Muscle of leg (tissue), 11 donors: ENCODE data around the gene LHX3. TPM values are rescaled to one million over a fixed set of nuclear protein-coding genes. Genes with fewer than 3 reads are reported as not detected.

ENCODE experiments used
- DNase-seq: peaks from one replicate; pipeline ENCODE4 v3.0.0; 2013
- H3K27ac ChIP-seq: one replicate; pipeline ENCODE4 v1.5.1; 2013; ENCODE audit warnings: mild to moderate bottlenecking, low read length, control low read depth
- H3K27me3 ChIP-seq: one replicate; pipeline ENCODE4 v1.6.1; 2013; ENCODE audit warnings: low read length; ENCODE audit not compliant: control insufficient read depth, insufficient read depth
- H3K36me3 ChIP-seq: one replicate; pipeline ENCODE4 v1.6.1; 2013; ENCODE audit warnings: low read length; ENCODE audit not compliant: control insufficient read depth, insufficient read depth
- H3K4me1 ChIP-seq: one replicate; pipeline ENCODE4 v1.6.1; 2013; ENCODE audit warnings: low read length; ENCODE audit not compliant: control insufficient read depth, insufficient read depth
- H3K4me3 ChIP-seq: one replicate; pipeline ENCODE4 v1.5.1; 2013; ENCODE audit warnings: low read length, control low read depth
- H3K9me3 ChIP-seq: replicated peaks from 2 replicates; pipeline ENCODE4 v1.6.1; 2013; ENCODE audit warnings: low read depth, low read length; ENCODE audit not compliant: control insufficient read depth
- WGBS: methylation state at CpG from one replicate; pipeline ENCODE4 v1.1.5; 2013; ENCODE audit warnings: missing lambda C conversion rate; ENCODE audit not compliant: insufficient coverage; 5-methylcytosine and 5-hydroxymethylcytosine counted together
- polyA plus RNA-seq, 8 donors: library from polyadenylated mRNA; unstranded; fragments of 120-200 nt; gene quantifications; one replicate each; pipeline versions ENCODE4 v1.2.1 to v1.2.3, GENCODE V29; 2013; ENCODE audit warnings: inconsistent platforms in 1 of 8, low replicate concordance in 1 of 8; ENCODE audit not compliant: insufficient read length in 8 of 8, insufficient read depth in 1 of 8
- total RNA-seq: library from RNA; stranded (reverse); fragments of 120-200 nt; gene quantifications from one replicate; pipeline ENCODE4 v1.2.4, GENCODE V29; 2013

LHX3 gene
- total and polyA plus RNA-seq, 9 donors: 0.24 TPM; not detected in 8

GRCh38 chr9:136185596-136186366, 19.1 kb downstream of the LHX3 start:
- no peak for DNase-seq
- peaks cover 64% of the 10 kb centered on the region for H3K27me3 ChIP-seq
- H3K4me1 ChIP-seq: no peaks in the 10 kb centered on the region
- no peak overlapping the region for H3K27ac ChIP-seq
- no peaks in the 10 kb centered on the region for H3K36me3 ChIP-seq
- no peak overlapping the region for H3K4me3 ChIP-seq
- 73% methylated on average over 29 of the region's 32 CpGs for WGBS
- no peaks in the 10 kb centered on the region for H3K9me3 ChIP-seq

- WGBS: 39% methylated on average over 13 of the region's 19 CpGs
- H3K27me3 ChIP-seq: peaks cover 57% of the 10 kb centered on the region
Observed at GRCh38 chr9:136185066-136185465, 19.9 kb downstream of the LHX3 start.

GRCh38 chr9:136182850-136183422, 22.0 kb downstream of the LHX3 start:
- no peaks in the 10 kb centered on the region for H3K9me3 ChIP-seq
- H3K4me1 ChIP-seq: no peaks in the 10 kb centered on the region
- no peak for DNase-seq
- no peak overlapping the region for H3K4me3 ChIP-seq
- peaks cover 52% of the 10 kb centered on the region for H3K27me3 ChIP-seq
- H3K27ac ChIP-seq: no peak overlapping the region
- no peaks in the 10 kb centered on the region for H3K36me3 ChIP-seq
- 69% methylated on average over 17 of the region's 18 CpGs for WGBS

More at GRCh38 chr9:136185066-136185465, 19.9 kb downstream of the LHX3 start:
- Histone ChIP-seq H3K36me3 (no peaks in the 10 kb centered on the region), H3K27ac (no peak overlapping the region), H3K9me3 (no peaks in the 10 kb centered on the region), H3K4me3 (no peak overlapping the region), H3K4me1 (no peaks in the 10 kb centered on the region)
- no peak for DNase-seq

- WGBS: 67% methylated on average over 13 of the region's 14 CpGs
- H3K36me3 ChIP-seq: no peaks in the 10 kb centered on the region
Observed at GRCh38 chr9:136182420-136182787, 22.5 kb downstream of the LHX3 start.

GRCh38 chr9:136181784-136182419, 23.0 kb downstream of the LHX3 start:
- H3K36me3 ChIP-seq: no peaks in the 10 kb centered on the region
- H3K4me1 ChIP-seq: no peaks in the 10 kb centered on the region
- no peak overlapping the region for H3K27ac ChIP-seq
- DNase-seq: no peak
- H3K9me3 ChIP-seq: no peaks in the 10 kb centered on the region
- H3K4me3 ChIP-seq: no peak overlapping the region
- 54% methylated on average over 6 of the region's 8 CpGs for WGBS
- peaks cover 44% of the 10 kb centered on the region for H3K27me3 ChIP-seq

More at GRCh38 chr9:136182420-136182787, 22.5 kb downstream of the LHX3 start:
- peaks cover 48% of the 10 kb centered on the region for H3K27me3 ChIP-seq
- no peak for DNase-seq
- H3K4me1 ChIP-seq: no peaks in the 10 kb centered on the region
- no peak overlapping the region for H3K4me3 ChIP-seq
- H3K9me3 ChIP-seq: no peaks in the 10 kb centered on the region
- H3K27ac ChIP-seq: no peak overlapping the region

GRCh38 chr9:136180586-136180985, 24.3 kb downstream of the LHX3 start:
- peaks cover 36% of the 10 kb centered on the region for H3K27me3 ChIP-seq
- no peaks in the 10 kb centered on the region for H3K36me3 ChIP-seq
- WGBS: 54% methylated on average over 3 of the region's 11 CpGs
- H3K27ac ChIP-seq: no peak overlapping the region
- H3K4me1 ChIP-seq: peaks cover 3% of the 10 kb centered on the region
- no peak for DNase-seq
- no peak overlapping the region for H3K4me3 ChIP-seq
- H3K9me3 ChIP-seq: no peaks in the 10 kb centered on the region

GRCh38 chr9:136179761-136180160, 25.2 kb downstream of the LHX3 start:
- Histone ChIP-seq H3K36me3 (no peaks in the 10 kb centered on the region), H3K4me1 (peaks cover 10% of the 10 kb centered on the region), H3K27me3 (peaks cover 30% of the 10 kb centered on the region), H3K9me3 (no peaks in the 10 kb centered on the region), H3K27ac (no peak overlapping the region), H3K4me3 (no peak overlapping the region)
- DNase-seq: no peak
- 90% methylated on average over 11 of the region's 13 CpGs for WGBS

- H3K36me3 ChIP-seq: no peaks in the 10 kb centered on the region
- no peak for DNase-seq
- 45% methylated on average over 8 of the region's 12 CpGs for WGBS
- no peaks in the 10 kb centered on the region for H3K9me3 ChIP-seq
- H3K27ac ChIP-seq: no peak overlapping the region
- H3K27me3 ChIP-seq: peaks cover 30% of the 10 kb centered on the region
- H3K4me3 ChIP-seq: no peak overlapping the region
- H3K4me1 ChIP-seq: peaks cover 10% of the 10 kb centered on the region
Observed at GRCh38 chr9:136179101-136179616, 25.8 kb downstream of the LHX3 start.

GRCh38 chr9:136178773-136179075, 26.2 kb downstream of the LHX3 start:
- Histone ChIP-seq H3K4me1 (peaks cover 10% of the 10 kb centered on the region), H3K36me3 (no peaks in the 10 kb centered on the region), H3K9me3 (no peaks in the 10 kb centered on the region), H3K4me3 (no peak overlapping the region), H3K27me3 (peaks cover 30% of the 10 kb centered on the region), H3K27ac (no peak overlapping the region)
- DNase-seq: no peak
- WGBS: 30% methylated on average over 8 of the region's 8 CpGs

GRCh38 chr9:136178061-136178772, 26.7 kb downstream of the LHX3 start:
- peaks cover 10% of the 10 kb centered on the region for H3K4me1 ChIP-seq
- no peak overlapping the region for H3K27ac ChIP-seq
- H3K4me3 ChIP-seq: no peak overlapping the region
- no peaks in the 10 kb centered on the region for H3K36me3 ChIP-seq
- peaks cover 25% of the 10 kb centered on the region for H3K27me3 ChIP-seq
- no peak for DNase-seq
- WGBS: 82% methylated on average over 19 of the region's 21 CpGs
- no peaks in the 10 kb centered on the region for H3K9me3 ChIP-seq
